GM18873 (cell line): ENCODE measurements around the gene TSHZ2.

Experiments
- ATAC-seq: cut with Tn5 transposase; IDR thresholded peaks from one replicate; pipeline ENCODE4 v1.9.1; 2021; ENCODE audit warnings: mild to moderate bottlenecking, moderate library complexity, moderate number of reproducible peaks; ENCODE audit not compliant: unreplicated experiment, low FRiP score

TSHZ2 gene

GRCh38 chr20:53221731-53222130 is 249.6 kb downstream of the TSHZ2 start:
- no peak for ATAC-seq

GRCh38 chr20:53222416-53222815 is 250.3 kb downstream of the TSHZ2 start:
- ATAC-seq: no peak

GRCh38 chr20:53222932-53223331 is 250.8 kb downstream of the TSHZ2 start:
- ATAC-seq: no peak

- no peak for ATAC-seq
These were observed 251.5 kb downstream of the TSHZ2 start for GRCh38 chr20:53223626-53224172.

- ATAC-seq: no peak
These were observed 252.7 kb downstream of the TSHZ2 start for GRCh38 chr20:53224851-53225250.

- no peak for ATAC-seq
These were observed 254.7 kb downstream of the TSHZ2 start for GRCh38 chr20:53226826-53227225.

GRCh38 chr20:53227523-53227922 is 255.4 kb downstream of the TSHZ2 start:
- no peak for ATAC-seq

- no peak for ATAC-seq
These were observed 258.9 kb downstream of the TSHZ2 start for GRCh38 chr20:53231061-53231460.

- no peak for ATAC-seq
These were observed 265.3 kb downstream of the TSHZ2 start for GRCh38 chr20:53237461-53237860.

GRCh38 chr20:53238121-53238660 is 266.0 kb downstream of the TSHZ2 start:
- ATAC-seq: no peak

GRCh38 chr20:53243152-53243551 is 271.0 kb downstream of the TSHZ2 start:
- ATAC-seq: no peak

GRCh38 chr20:53244711-53245110 is 272.6 kb downstream of the TSHZ2 start:
- no peak for ATAC-seq

- no peak for ATAC-seq
These were observed 273.4 kb downstream of the TSHZ2 start for GRCh38 chr20:53245574-53245973.

- no peak for ATAC-seq
These were observed 275.4 kb downstream of the TSHZ2 start for GRCh38 chr20:53247468-53248103.

- ATAC-seq: no peak
These were observed 278.3 kb downstream of the TSHZ2 start for GRCh38 chr20:53250456-53250855.

- no peak for ATAC-seq
These were observed 279.8 kb downstream of the TSHZ2 start for GRCh38 chr20:53252002-53252401.

- no peak for ATAC-seq
These were observed 281.5 kb downstream of the TSHZ2 start for GRCh38 chr20:53253668-53254067.

- no peak for ATAC-seq
These were observed 283.0 kb downstream of the TSHZ2 start for GRCh38 chr20:53255102-53255710.

GRCh38 chr20:53258741-53259140 is 286.6 kb downstream of the TSHZ2 start:
- ATAC-seq: no peak

- ATAC-seq: no peak
These were observed 288.0 kb downstream of the TSHZ2 start for GRCh38 chr20:53260168-53260567.

GRCh38 chr20:53260591-53260990 is 288.4 kb downstream of the TSHZ2 start:
- no peak for ATAC-seq

- ATAC-seq: no peak
These were observed 290.2 kb downstream of the TSHZ2 start for GRCh38 chr20:53262365-53262764.
